H1 (cell line): ENCODE measurements around the gene JAKMIP2. TPM values are rescaled to one million over a fixed set of nuclear protein-coding genes. Genes with fewer than 3 reads are reported as not detected.

ENCODE experiments used
- CTCF ChIA-PET: fragments of 300-600 bp; sonication (Branson Sonifier 250); formaldehyde crosslinking; loops from one replicate; lab custom pipeline; 2021; ENCODE audit not compliant: partially characterized antibody; lab: Charles Lee
- POLR2A ChIA-PET: fragments of 300-600 bp; sonication (Branson Sonifier 250); formaldehyde crosslinking; loops from one replicate; lab custom pipeline; 2021; ENCODE audit warnings: inconsistent platforms; ENCODE audit not compliant: partially characterized antibody; lab: Charles Lee
- DNase-seq, 2 experiments: peaks; one replicate each; pipeline versions ENCODE4 v3.0.0 to v3.0.0-alpha.2; 2010 to 2022; ENCODE audit warnings: low spot score in 2 of 2, low read depth in 1 of 2, mixed read lengths in 1 of 2
- FAIRE-seq: peaks from 2 replicates; lab custom pipeline; 2011; peaks lifted over from hg19 to GRCh38; lab: Jason Lieb, UNC
- H2AFZ ChIP-seq: 2 replicates; pipeline ENCODE4 v1.8.1; 2012; ENCODE audit warnings: low read length, inconsistent platforms
- H2AK5ac ChIP-seq: 2 replicates; pipeline ENCODE4 v1.6.1; 2013; ENCODE audit warnings: low read depth, low read length
- H2BK120ac ChIP-seq: replicated peaks from 2 replicates; pipeline ENCODE3; 2013; ENCODE audit warnings: low read depth, low read length, inconsistent platforms
- H2BK12ac ChIP-seq: 2 replicates; pipeline ENCODE4 v1.6.1; 2013; ENCODE audit warnings: low read depth, low read length
- H2BK15ac ChIP-seq: 2 replicates; pipeline ENCODE4 v1.6.1; 2013; ENCODE audit warnings: low read length
- H2BK20ac ChIP-seq: 2 replicates; pipeline ENCODE4 v1.6.1; 2013; ENCODE audit warnings: low read length
- H2BK5ac ChIP-seq: 2 replicates; pipeline ENCODE4 v1.6.1; 2013; ENCODE audit warnings: low read depth, low read length
- H3K14ac ChIP-seq: 2 replicates; pipeline ENCODE4 v1.6.1; 2013; ENCODE audit warnings: inconsistent platforms; ENCODE audit not compliant: insufficient read length
- H3K18ac ChIP-seq: 2 replicates; pipeline ENCODE4 v1.6.1; 2013; ENCODE audit warnings: low read length; ENCODE audit errors: extremely low read depth
- H3K23ac ChIP-seq: 2 replicates; pipeline ENCODE4 v1.6.1; 2013; ENCODE audit warnings: inconsistent platforms; ENCODE audit not compliant: insufficient read length
- H3K23me2 ChIP-seq: 2 replicates; pipeline ENCODE4 v1.6.1; 2013; ENCODE audit warnings: low read depth, low read length
- H3K27ac ChIP-seq: 2 replicates; pipeline ENCODE4 v1.6.1; 2011; ENCODE audit warnings: low read depth, low read length, inconsistent platforms
- H3K27me3 ChIP-seq, 4 experiments: replicated peaks in 1 of 4; 1 replicate in 1 of 4; 2 replicates in 3 of 4; pipeline versions ENCODE4 v1.6.1 to v1.8.1; 2011 to 2013; ENCODE audit warnings: low read length in 3 of 4, mild to moderate bottlenecking in 3 of 4, inconsistent platforms in 2 of 4, mixed read lengths in 2 of 4, moderate library complexity in 1 of 4; ENCODE audit not compliant: control insufficient read depth in 3 of 4, insufficient read depth in 3 of 4; ENCODE audit errors: extremely low read depth in 1 of 4
- H3K36me3 ChIP-seq, 4 experiments: 2 replicates each; pipeline versions ENCODE4 v1.6.1 to v1.8.1; 2011 to 2013; ENCODE audit warnings: mild to moderate bottlenecking in 4 of 4, low read length in 3 of 4, moderate library complexity in 2 of 4, control low read depth in 1 of 4, inconsistent platforms in 1 of 4; ENCODE audit not compliant: insufficient read depth in 4 of 4, control insufficient read depth in 2 of 4
- H3K4ac ChIP-seq: replicated peaks from 2 replicates; pipeline ENCODE3; 2013; ENCODE audit warnings: low read length, low read depth, mixed read lengths, inconsistent platforms; ENCODE audit not compliant: insufficient read length
- H3K4me1 ChIP-seq, 4 experiments: replicated peaks in 1 of 4; 1 replicate in 1 of 4; 2 replicates in 3 of 4; pipeline versions ENCODE4 v1.6.1 to v1.8.1; 2011 to 2013; ENCODE audit warnings: low read length in 3 of 4, inconsistent platforms in 2 of 4, mixed read lengths in 1 of 4; ENCODE audit not compliant: insufficient read depth in 4 of 4, control insufficient read depth in 3 of 4
- H3K4me2 ChIP-seq, 2 experiments: 2 replicates each; pipeline versions ENCODE4 v1.6.1 to v1.8.1; 2011 to 2013; ENCODE audit warnings: low read depth in 2 of 2, low read length in 2 of 2, control low read depth in 1 of 2, inconsistent platforms in 1 of 2, mild to moderate bottlenecking in 1 of 2; ENCODE audit not compliant: insufficient read depth in 1 of 2
- H3K4me3 ChIP-seq, 4 experiments: fragments of 200-600, 300-600 bp in 1 of 4; sonication (generic), shearing (Covaris generic), sonication (Bioruptor Twin) in 1 of 4; 2 replicates each; pipeline versions ENCODE4 v1.5.1 to v1.8.1; 2011 to 2016; ENCODE audit warnings: low read length in 4 of 4, low read depth in 3 of 4, control low read depth in 2 of 4, inconsistent platforms in 2 of 4, mild to moderate bottlenecking in 2 of 4, mixed read lengths in 1 of 4, moderate library complexity in 1 of 4; ENCODE audit not compliant: insufficient read depth in 2 of 4; ENCODE audit errors: extremely low read depth in 1 of 4
- H3K56ac ChIP-seq: replicated peaks from 2 replicates; pipeline ENCODE3; 2013; ENCODE audit warnings: low read depth, mild to moderate bottlenecking, mixed read lengths, low read length, inconsistent platforms; ENCODE audit not compliant: insufficient read length
- H3K79me1 ChIP-seq: 2 replicates; pipeline ENCODE4 v1.6.1; 2013; ENCODE audit warnings: low read depth, low read length, control low read depth
- H3K79me2 ChIP-seq, 2 experiments: 2 replicates each; pipeline versions ENCODE4 v1.6.1 to v1.8.1; 2012 to 2013; ENCODE audit warnings: low read length in 2 of 2, mild to moderate bottlenecking in 2 of 2, inconsistent platforms in 1 of 2; ENCODE audit not compliant: insufficient read depth in 2 of 2, control insufficient read depth in 1 of 2
- H3K9ac ChIP-seq, 4 experiments: replicated peaks in 1 of 4; 1 replicate in 1 of 4; 2 replicates in 3 of 4; pipeline versions ENCODE4 v1.6.1 to v1.8.1; 2011 to 2013; ENCODE audit warnings: low read depth in 3 of 4, low read length in 3 of 4, control low read depth in 2 of 4, mild to moderate bottlenecking in 2 of 4, moderate library complexity in 2 of 4, inconsistent platforms in 1 of 4; ENCODE audit errors: extremely low read depth in 1 of 4
- H3K9me3 ChIP-seq, 2 experiments: 2 replicates each; pipeline versions ENCODE4 v1.6.1 to v1.8.1; 2012 to 2013; ENCODE audit warnings: mild to moderate bottlenecking in 2 of 2, moderate library complexity in 2 of 2, control low read depth in 1 of 2, inconsistent platforms in 1 of 2, low read depth in 1 of 2, low read length in 1 of 2, mixed read lengths in 1 of 2; ENCODE audit not compliant: insufficient read depth in 2 of 2
- H4K20me1 ChIP-seq, 2 experiments: replicated peaks in 1 of 2; 2 replicates each; pipeline versions ENCODE3 to v1.8.1; 2011 to 2013; ENCODE audit warnings: inconsistent platforms in 2 of 2, low read length in 2 of 2, mild to moderate bottlenecking in 1 of 2; ENCODE audit not compliant: insufficient read depth in 2 of 2, control insufficient read depth in 1 of 2
- H4K5ac ChIP-seq: 2 replicates; pipeline ENCODE4 v1.6.1; 2013; ENCODE audit warnings: low read length, low read depth, mixed read lengths, inconsistent platforms; ENCODE audit not compliant: insufficient read length
- H4K8ac ChIP-seq: 2 replicates; pipeline ENCODE4 v1.8.0; 2013; ENCODE audit warnings: mild to moderate bottlenecking, moderate library complexity, low read length, inconsistent platforms; ENCODE audit not compliant: insufficient read depth; ENCODE audit errors: extremely low read depth
- H4K91ac ChIP-seq: replicated peaks from 2 replicates; pipeline ENCODE3; 2013; ENCODE audit warnings: low read length, mixed read lengths, inconsistent platforms; ENCODE audit not compliant: insufficient read length
- ASH2L ChIP-seq: fragments of 200-600, 300-600 bp; sonication (generic); IDR thresholded peaks from one replicate; pipeline ENCODE4 v1.7.1; 2017; ENCODE audit warnings: low read length
- BCL11A ChIP-seq, 2 experiments: IDR thresholded peaks; one replicate each; pipeline ENCODE4 v1.6.1; 2011; ENCODE audit warnings: low read depth in 2 of 2, low read length in 2 of 2, mild to moderate bottlenecking in 2 of 2
- CTBP2 ChIP-seq: IDR thresholded peaks from 2 replicates; pipeline ENCODE4 v1.7.0; 2011; ENCODE audit warnings: borderline replicate concordance, mild to moderate bottlenecking, moderate library complexity, mixed read lengths, low read length; ENCODE audit not compliant: insufficient read depth, insufficient read length
- GABPA ChIP-seq: IDR thresholded peaks from 2 replicates; pipeline ENCODE4 v1.6.1; 2011; ENCODE audit warnings: mild to moderate bottlenecking, low read length, moderate library complexity, borderline replicate concordance; ENCODE audit not compliant: insufficient read depth
- HDAC2 ChIP-seq, 2 experiments: fragments of 300-600 bp in 1 of 2; sonication (generic) in 1 of 2; IDR thresholded peaks; 2 replicates each; pipeline ENCODE4 v1.6.1; 2011 to 2012; ENCODE audit warnings: low read depth in 2 of 2, low read length in 2 of 2, mild to moderate bottlenecking in 2 of 2, moderate library complexity in 2 of 2, borderline replicate concordance in 1 of 2, inconsistent platforms in 1 of 2
- SP2 ChIP-seq: IDR thresholded peaks from 2 replicates; pipeline ENCODE4 v1.6.1; 2012; ENCODE audit warnings: mild to moderate bottlenecking, low read length, inconsistent platforms
- SP4 ChIP-seq: IDR thresholded peaks from 2 replicates; pipeline ENCODE4 v1.6.1; 2012; ENCODE audit warnings: low read length, inconsistent platforms
- TCF12 ChIP-seq: IDR thresholded peaks from 2 replicates; pipeline ENCODE4 v1.6.1; 2011; ENCODE audit warnings: low read depth, mild to moderate bottlenecking, low read length
- WGBS, 2 experiments: shearing (Covaris generic) in 1 of 2; methylation state at CpG; one replicate each; pipeline versions ENCODE4 v1.1.6 to v1.1.7; 2013 to 2015; ENCODE audit warnings: low lambda C conversion rate in 2 of 2, mixed read lengths in 2 of 2, inconsistent platforms in 1 of 2, low coverage in 1 of 2, missing lambda C conversion rate in 1 of 2; ENCODE audit not compliant: insufficient replicate concordance in 2 of 2, insufficient coverage in 1 of 2, insufficient read length in 1 of 2; ENCODE audit errors: extremely low coverage in 1 of 2, missing lambda C conversion rate in 1 of 2; 5-methylcytosine and 5-hydroxymethylcytosine counted together
- polyA plus RNA-seq, 7 experiments: library from polyadenylated mRNA; depleted of rRNA in 3 of 7; stranded (reverse) in 5 of 7; unstranded in 2 of 7; fragments of >200 nt in 5 of 7; fragments of 200-250 nt in 2 of 7; gene quantifications; 1 replicate in 5 of 7; 2 replicates in 1 of 7; 4 replicates in 1 of 7; pipeline versions ENCODE4 v1.2.1 to v1.2.3, GENCODE V29; 2011 to 2013; ENCODE audit warnings: missing spikeins in 2 of 7, mixed read lengths in 2 of 7
- total RNA-seq: library from RNA; stranded (reverse); fragmentation: NEBNext Ultra II Directional; extraction: Animal tissue kit (Norgen Biotek cat#: 25700); gene quantifications from 2 replicates; pipeline ENCODE4 v1.2.1, GENCODE V29; 2021

Gene JAKMIP2
- total and polyA plus RNA-seq, 2 of the 8 experiments (the other 6 are each of a cell fraction or from before 2014, with no cell fraction given) = 2.4 to 13.6 TPM

- POLR2A ChIA-PET = no interaction called here
- no peak for FAIRE-seq
- H3K14ac ChIP-seq = no peak overlapping the region
Observed at GRCh38 chr5:147617191-147617606, 165.3 kb downstream of the JAKMIP2 start.

More at GRCh38 chr5:147617191-147617606, 165.3 kb downstream of the JAKMIP2 start:
- Histone ChIP-seq H2AK5ac (no peak overlapping the region), H2BK5ac (no peak overlapping the region), H4K8ac (no peak overlapping the region), H4K5ac (no peak overlapping the region), H4K20me1 (no peaks in the 10 kb centered on the region), H3K36me3 (peaks cover 0 to 53% (median 24%) of the 10 kb centered on the region in 4 experiments; a peak in 5 of 8 replicates), H3K4me3 (no peak overlapping the region), H2BK15ac (no peak overlapping the region), H3K23me2 (no peaks in the 10 kb centered on the region), H3K27ac (no peak overlapping the region), H3K23ac (no peak overlapping the region), H3K9me3 (no peaks in the 10 kb centered on the region), H4K91ac (no peak overlapping the region), H3K9ac (no peak overlapping the region), H3K79me1 (no peaks in the 10 kb centered on the region), H3K4ac (no peak overlapping the region), H2BK120ac (no peak overlapping the region), H3K79me2 (peaks cover 0 to 8% of the 10 kb centered on the region in 2 experiments; a peak in 2 of 4 replicates), H3K27me3 (no peaks in the 10 kb centered on the region), H3K18ac (no peak overlapping the region), H3K56ac (no peak overlapping the region), H2BK20ac (no peak overlapping the region), H3K4me2 (no peak overlapping the region), H2BK12ac (no peak overlapping the region), H3K4me1 (no peaks in the 10 kb centered on the region; a peak in 1 of 7 replicates), H2AFZ (no peak overlapping the region)
- CTCF ChIA-PET = interaction anchor here (1.0 kb wide), 1 partner anchor 225 kb away, joined by 3 read pairs; no protein-coding TSS in a partner anchor
- no peak for TF ChIP-seq HDAC2 (IDR thresholded peaks at IDR 0.05; ENCODE audit: borderline replicate concordance in 1 of 2, low read depth in 2 of 2, low read length in 2 of 2)
- no peak for TF ChIP-seq SP4
- TF ChIP-seq GABPA = no peak
- TF ChIP-seq TCF12 = no peak
- TF ChIP-seq BCL11A (IDR thresholded peaks at IDR 0.05; ENCODE audit: low read depth in 2 of 2, low read length in 2 of 2) = no peak
- no peak for TF ChIP-seq SP2
- no peak for TF ChIP-seq CTBP2
- no peak for TF ChIP-seq ASH2L
- 85% methylated on average over 4 of the region's 4 CpGs; no CpG with 5 or more reads in 1 of the 2 experiments for WGBS, 2 experiments
- no peak for DNase-seq
